Neuron (in vitro differentiated cells): ENCODE measurements around the gene PHYH.

ENCODE experiments used
- H2AFZ ChIP-seq: one replicate; pipeline ENCODE4 v1.6.1; 2013; ENCODE audit warnings: low read depth, mild to moderate bottlenecking, inconsistent platforms, low read length, moderate library complexity
- H3K27me3 ChIP-seq: one replicate; pipeline ENCODE4 v1.6.1; 2013; ENCODE audit warnings: low read length; ENCODE audit not compliant: insufficient read depth
- H3K36me3 ChIP-seq: one replicate; pipeline ENCODE4 v1.6.1; 2013; ENCODE audit warnings: low read length; ENCODE audit not compliant: insufficient read depth
- H3K4me1 ChIP-seq: one replicate; pipeline ENCODE4 v1.6.1; 2013; ENCODE audit warnings: low read length; ENCODE audit not compliant: insufficient read depth
- H3K4me3 ChIP-seq: 2 replicates; pipeline ENCODE4 v1.5.1; 2013; ENCODE audit warnings: mild to moderate bottlenecking, low read length, moderate library complexity
- H3K9me3 ChIP-seq: one replicate; pipeline ENCODE4 v1.6.1; 2013; ENCODE audit warnings: low read length

The PHYH gene

DNA sequence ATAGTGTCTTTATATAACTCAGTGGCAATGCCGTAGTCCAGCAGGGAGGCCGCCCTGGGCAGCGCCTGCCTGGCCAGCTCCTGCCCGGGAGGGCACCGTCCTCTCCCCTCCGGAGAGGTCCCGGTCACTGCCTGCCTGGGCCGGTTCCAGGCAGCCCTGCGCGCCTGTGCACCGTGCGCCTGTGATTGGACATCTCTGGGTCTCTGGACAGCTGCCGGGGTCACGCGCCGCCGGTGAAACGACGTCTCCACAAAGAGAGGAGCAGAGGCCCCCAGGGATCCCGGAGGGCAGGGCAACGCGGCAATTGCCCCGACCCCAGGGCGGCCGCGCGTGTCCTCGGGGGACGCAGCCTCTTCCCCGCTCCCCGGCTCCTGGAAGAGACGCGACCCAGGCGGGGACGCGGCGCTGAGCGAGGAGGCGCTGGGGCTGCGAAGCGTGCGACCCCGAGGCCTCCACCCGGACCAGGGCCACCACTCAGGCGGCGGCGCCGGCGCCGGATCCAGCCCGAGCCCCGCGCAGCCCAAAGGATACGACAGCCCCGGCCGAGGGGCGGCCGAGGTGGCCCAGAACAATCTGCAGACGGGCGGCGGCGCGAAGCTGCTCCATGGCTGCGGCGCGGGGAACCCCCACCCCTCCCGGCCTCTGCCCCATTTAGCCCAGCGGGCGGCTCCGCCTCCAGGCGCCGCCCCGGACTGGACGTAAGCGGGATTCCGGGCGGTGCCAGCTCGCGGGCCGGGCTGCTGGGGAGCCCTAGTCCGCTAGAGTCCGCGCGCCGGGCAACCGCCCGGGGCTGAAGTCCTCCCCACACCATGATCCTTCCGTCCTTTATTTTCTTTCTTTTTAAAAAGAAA lies at the start of gene PHYH:
TSS of gene PHYH (minus strand) at position 628 of the 851 bp plus-strand sequence. CDS start at position 606, 22 bp downstream.
- Histone ChIP-seq H3K9me3 (no peaks in the 10 kb centered on the region), H2AFZ (peak within 1 kb of the TSS; percentile 62), H3K4me3 (peak within 1 kb of the TSS; percentile 51), H3K27me3 (no peaks in the 10 kb centered on the region), H3K4me1 (peaks cover 5% of the 10 kb centered on the region), H3K36me3 (peaks cover 2% of the 10 kb centered on the region)

DNA sequence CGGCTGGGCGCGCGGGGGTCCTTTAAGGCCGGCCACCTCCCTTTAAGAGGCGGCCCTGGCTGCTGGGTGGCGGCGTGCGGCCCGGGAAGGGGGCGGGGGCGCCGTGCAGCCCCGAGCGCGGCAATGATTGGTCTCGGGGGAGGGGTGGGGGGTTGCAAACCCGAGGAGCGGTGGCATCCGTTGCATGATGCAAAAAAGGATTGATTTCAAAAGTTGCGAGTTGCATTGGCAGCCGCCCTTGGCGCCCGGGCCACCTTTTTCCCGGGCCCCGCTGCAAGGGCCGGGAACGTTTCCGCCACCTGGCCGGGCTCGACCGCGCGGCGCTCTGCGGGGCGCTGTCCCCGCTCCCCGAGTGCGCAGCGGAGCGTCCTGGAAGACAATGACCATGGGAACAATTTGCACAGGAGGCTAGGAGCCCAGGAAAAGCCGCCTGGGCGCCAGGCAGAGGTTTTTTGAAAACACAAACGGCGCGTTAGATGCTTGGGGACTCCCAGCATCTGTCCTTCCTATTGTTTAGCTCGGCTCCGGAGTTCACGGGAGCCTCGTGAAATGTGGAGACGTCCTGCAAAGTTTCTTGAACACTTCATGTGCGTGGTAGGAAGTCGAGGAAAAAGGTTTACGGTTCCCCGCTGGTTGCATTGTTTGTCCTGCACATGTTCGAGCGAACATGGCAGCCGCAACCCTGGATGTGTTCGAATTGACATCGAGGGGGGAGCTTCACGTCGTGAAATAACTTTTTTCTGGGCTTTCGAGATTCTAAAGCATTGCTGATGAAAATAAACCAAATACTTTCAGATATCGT lies 48.6 kb upstream of the PHYH start, which contains the start of gene SEPHS1:
TSS of gene SEPHS1 (minus strand) at position 78 of the 802 bp plus-strand sequence. CDS start 3,343 bp downstream, outside the sequence.
- no peak within 1 kb of the TSS for H2AFZ ChIP-seq

DNA sequence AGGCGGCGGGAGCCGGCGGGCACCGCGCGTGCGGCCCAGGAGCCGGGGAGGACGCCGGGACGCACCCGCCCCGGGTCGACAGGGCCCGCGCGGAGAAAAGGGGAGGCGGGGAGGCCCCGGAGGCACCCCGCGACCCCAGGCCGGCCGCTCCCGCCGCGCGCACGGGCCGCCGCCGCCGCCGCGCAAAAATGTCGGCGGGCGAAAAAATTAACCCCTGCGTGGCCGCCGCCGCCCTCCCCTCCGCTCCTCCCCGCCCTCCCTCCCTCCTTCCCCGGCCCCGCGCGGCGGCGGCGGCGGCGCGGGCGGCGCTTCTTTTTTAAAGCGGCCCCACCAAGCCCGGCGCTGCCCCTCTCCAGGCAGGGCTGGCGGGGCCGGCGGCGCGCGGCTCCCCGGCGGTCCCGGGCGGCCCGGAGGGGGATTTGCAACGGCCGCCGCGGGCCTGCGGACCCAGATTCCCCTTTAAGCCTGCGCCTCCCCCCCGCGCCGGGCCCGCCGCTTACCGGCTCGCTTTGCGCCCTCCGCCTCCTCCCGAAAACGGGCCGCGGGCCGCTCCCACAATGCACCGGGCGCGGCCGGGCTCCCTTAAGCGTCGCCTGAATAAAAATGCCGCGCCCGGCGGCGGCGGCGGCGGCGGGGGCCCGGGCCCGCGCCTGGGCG lies 47.8 kb upstream of the PHYH start:
- H3K4me1 ChIP-seq, result peaks cover 29% of the 10 kb centered on the region
- H3K27me3 ChIP-seq, result no peaks in the 10 kb centered on the region
- H3K36me3 ChIP-seq, result peaks cover 18% of the 10 kb centered on the region
- H3K9me3 ChIP-seq, result no peaks in the 10 kb centered on the region
- no peak overlapping the region for H2AFZ ChIP-seq
- H3K4me3 ChIP-seq, result peak overlapping the region; percentile 65

More for the DNA sequence above, 48.6 kb upstream of the PHYH start, which contains the start of gene SEPHS1:
- peaks cover 11% of the 10 kb centered on the region for H3K36me3 ChIP-seq
- peak within 1 kb of the TSS; percentile 65 for H3K4me3 ChIP-seq
- H3K27me3 ChIP-seq, result no peaks in the 10 kb centered on the region
- no peaks in the 10 kb centered on the region for H3K9me3 ChIP-seq
- peaks cover 29% of the 10 kb centered on the region for H3K4me1 ChIP-seq

DNA sequence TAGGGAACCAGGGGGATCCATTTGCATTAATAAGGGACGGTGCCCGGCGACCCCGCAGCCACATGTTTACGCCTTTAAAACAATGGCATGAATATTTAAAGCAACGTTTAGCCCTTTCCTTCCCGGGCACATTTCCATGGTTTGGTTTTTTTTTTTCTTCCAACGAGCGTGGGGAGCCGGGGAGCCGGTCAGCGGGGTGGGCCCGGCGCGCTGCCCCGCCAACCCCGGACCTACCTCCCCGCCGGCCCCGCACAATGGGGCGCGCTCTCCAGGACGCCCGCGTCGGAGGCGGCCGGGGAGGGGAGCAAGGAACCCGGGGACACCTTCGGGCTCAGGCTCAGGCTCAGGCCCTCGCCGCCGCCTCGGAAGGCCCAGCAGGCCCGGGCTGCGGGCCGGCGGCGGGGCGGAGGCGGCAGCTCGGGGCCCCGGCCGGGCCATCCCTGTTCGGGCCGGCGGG lies 47.2 kb upstream of the PHYH start:
- Histone ChIP-seq H3K4me3 (peak overlapping the region; percentile 65), H2AFZ (no peak overlapping the region), H3K27me3 (no peaks in the 10 kb centered on the region), H3K4me1 (peaks cover 29% of the 10 kb centered on the region), H3K9me3 (no peaks in the 10 kb centered on the region), H3K36me3 (peaks cover 19% of the 10 kb centered on the region)

DNA sequence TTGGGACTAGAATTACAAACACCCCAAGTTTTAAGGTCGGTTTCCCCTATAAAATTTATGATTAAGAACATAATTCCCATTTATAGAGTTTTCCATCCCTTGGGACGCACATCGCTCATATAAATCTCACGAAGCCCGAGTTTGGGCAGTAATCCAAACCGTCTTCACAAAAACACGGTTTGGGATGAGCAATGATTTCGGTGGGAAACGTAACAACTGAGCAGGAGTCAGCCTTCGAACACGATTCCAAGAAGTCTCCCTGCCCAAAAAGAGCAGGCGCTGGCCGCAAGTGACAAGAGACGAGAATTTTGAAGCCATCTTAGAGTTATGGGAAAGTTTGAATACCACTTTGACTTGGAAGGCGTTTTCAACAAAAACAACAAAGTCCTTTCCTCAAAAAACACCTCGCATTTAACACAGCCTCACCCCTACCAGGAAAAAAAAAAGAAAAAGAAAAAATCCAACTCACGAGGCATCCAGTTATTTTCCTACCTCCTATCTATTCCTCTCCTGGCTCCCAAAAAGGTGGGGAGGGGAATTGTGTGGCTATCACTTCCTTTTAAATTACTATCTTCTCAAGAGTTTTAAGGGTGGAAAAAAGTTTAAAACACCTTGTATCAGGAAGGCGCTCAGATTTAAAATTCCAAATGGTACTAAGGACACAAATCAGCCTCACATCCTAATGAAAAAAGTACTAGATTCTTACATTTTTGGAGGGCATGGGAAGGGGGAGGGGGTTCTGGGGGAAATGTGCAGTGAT lies 46.6 kb upstream of the PHYH start:
- H3K27me3 ChIP-seq, result no peaks in the 10 kb centered on the region
- H3K4me1 ChIP-seq, result peaks cover 29% of the 10 kb centered on the region
- no peaks in the 10 kb centered on the region for H3K9me3 ChIP-seq
- H3K4me3 ChIP-seq, result peak overlapping the region; percentile 65
- H3K36me3 ChIP-seq, result peaks cover 19% of the 10 kb centered on the region
- no peak overlapping the region for H2AFZ ChIP-seq

DNA sequence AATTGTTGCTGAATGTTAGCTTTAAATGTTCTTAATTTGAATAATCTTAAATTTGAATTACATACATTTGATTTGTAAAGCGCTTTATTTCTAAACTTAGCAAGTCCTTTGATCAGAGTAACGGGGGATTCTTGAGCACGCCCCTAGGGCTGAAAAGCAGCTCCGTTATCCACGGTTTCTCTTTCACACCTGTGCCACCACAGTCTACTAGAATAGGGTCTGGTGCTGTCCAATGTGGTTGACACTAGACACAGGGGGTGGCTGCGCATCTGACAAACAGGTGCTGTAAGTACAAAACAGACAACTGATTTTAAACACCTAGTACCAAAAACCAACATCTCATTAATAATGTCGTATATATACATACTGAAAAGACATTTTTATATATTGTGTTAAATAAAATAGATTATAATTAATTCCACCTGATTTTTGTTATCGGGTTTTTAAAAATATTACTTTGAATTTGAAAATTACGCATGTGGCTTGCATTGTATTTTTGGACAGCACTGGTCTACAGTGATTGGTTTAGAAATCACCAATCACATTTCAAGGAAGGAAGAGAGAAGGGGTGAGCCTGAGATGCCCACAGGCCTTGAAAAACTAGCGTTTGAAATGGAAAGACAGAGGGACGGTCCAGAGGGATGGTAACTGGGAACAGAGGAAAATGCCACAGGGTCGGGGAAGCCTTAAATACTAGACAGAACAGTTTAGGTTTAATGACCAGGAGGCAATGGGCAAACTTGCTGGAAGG lies 40.9 kb upstream of the PHYH start:
- no peak overlapping the region for H3K4me3 ChIP-seq
- no peaks in the 10 kb centered on the region for H3K9me3 ChIP-seq
- peaks cover 65% of the 10 kb centered on the region for H3K36me3 ChIP-seq
- H3K27me3 ChIP-seq, result no peaks in the 10 kb centered on the region
- peaks cover 8% of the 10 kb centered on the region for H3K4me1 ChIP-seq
- no peak overlapping the region for H2AFZ ChIP-seq

DNA sequence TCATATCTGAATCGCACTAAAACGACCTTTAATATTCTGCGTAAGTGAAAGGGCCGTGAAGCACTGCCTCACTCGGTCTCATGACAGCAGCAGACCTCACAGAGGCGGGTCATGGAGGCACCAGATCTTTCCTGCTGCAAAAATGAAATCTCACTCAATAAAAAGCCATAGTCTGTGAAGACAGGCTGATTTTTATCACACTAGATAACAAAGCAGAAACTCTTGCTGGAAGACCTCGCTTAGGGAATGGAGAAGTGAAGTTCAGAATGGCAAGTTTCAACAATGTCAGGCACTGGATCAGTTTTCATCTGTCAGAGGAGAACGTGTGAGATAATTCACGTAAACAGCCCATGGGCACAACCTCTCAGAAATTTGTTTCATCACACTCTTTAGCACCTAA lies 40.2 kb upstream of the PHYH start:
- peaks cover 3% of the 10 kb centered on the region for H3K4me1 ChIP-seq
- no peak overlapping the region for H3K4me3 ChIP-seq
- no peak overlapping the region for H2AFZ ChIP-seq
- H3K9me3 ChIP-seq, result no peaks in the 10 kb centered on the region
- peaks cover 72% of the 10 kb centered on the region for H3K36me3 ChIP-seq
- H3K27me3 ChIP-seq, result no peaks in the 10 kb centered on the region

DNA sequence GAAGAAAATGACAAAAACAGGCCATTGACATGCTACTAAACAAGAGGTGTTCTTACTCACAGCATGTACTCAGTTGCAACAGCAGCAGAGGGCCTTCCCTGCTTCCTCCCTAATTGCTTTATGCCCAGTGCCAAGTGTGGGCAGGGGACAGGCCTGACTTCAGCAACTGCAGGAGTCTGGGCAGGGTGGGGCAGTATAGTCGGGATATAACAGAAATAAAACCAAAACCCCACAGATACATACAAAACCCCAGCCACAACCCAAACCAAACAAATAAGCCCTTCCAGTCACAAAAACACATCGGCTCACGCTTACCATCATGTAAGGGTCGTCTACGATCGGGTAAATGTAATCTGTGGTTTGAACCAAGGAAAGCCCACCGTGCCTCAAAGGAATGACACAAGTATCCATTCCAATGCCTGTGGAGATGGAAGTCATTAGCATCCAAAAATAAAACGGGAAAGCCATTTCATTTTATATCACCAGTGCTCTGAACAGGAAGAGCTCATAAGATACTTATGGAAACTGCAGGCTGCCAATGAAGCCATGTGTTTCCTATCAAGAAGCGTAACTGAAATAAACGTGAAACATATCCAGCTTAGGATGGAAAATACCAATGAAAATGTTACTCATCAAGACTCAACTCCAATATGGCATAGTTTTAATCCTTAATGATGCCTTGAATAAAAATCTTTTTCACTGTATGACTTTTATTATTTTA lies 38.7 kb upstream of the PHYH start:
- Histone ChIP-seq H3K27me3 (no peaks in the 10 kb centered on the region), H2AFZ (no peak overlapping the region), H3K9me3 (no peaks in the 10 kb centered on the region), H3K4me1 (no peaks in the 10 kb centered on the region), H3K36me3 (peaks cover 72% of the 10 kb centered on the region), H3K4me3 (no peak overlapping the region)

DNA sequence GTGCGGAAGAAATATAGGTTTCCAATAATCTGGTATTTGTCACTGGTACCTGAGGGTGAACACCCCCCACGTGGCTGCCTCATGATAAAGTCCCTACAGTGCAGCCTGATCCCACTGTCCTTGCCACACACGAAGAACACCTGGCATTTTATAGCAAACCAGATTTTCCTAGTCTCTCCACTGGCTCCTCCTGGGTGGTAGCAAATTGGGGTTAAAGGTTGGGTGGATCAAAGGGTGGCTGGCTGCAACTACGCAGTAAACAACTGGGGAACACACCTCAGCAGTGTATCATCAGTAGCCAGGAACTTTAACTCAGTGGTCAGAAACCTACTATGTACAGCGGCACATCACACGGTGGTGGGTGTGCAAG lies 37.9 kb upstream of the PHYH start:
- no peaks in the 10 kb centered on the region for H3K4me1 ChIP-seq

DNA sequence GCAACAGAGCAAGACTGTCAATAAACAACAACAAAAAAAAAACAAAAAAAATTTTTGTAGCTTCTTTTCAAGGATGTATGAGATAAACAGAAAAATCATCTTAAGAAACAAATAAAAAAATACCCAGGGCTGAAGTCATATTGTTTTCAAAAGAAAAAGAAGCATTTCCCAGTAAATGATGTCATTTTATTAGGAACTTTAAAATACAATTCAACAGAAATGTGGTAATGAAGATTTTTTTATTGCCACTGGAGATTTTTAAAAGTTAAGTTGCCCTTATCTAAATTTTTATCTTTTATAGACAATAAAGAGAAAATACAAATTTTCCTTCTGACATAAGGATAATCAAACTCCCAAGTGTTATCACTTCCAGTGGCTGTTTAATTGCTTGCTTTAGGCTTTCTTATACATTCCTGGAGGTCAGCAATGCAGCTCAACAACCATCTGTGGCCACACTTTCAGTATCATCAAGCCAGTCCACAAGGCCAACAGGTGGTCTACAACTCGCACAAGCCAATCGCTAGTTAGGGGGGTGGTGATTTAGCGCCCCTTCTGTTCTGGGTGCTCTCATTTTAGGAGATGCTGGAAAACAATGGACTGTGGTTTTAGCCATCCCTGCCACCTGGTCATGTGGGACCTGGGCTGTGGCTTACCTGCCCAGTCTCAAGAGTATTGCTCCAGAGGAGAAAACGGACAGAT lies 37.4 kb upstream of the PHYH start:
- no peaks in the 10 kb centered on the region for H3K27me3 ChIP-seq
- peaks cover 72% of the 10 kb centered on the region for H3K36me3 ChIP-seq
- no peaks in the 10 kb centered on the region for H3K9me3 ChIP-seq
- no peak overlapping the region for H3K4me3 ChIP-seq
- no peak overlapping the region for H2AFZ ChIP-seq
- H3K4me1 ChIP-seq, result no peaks in the 10 kb centered on the region

More for the DNA sequence above, 37.9 kb upstream of the PHYH start:
- H3K27me3 ChIP-seq, result no peaks in the 10 kb centered on the region
- no peak overlapping the region for H3K4me3 ChIP-seq
- H3K36me3 ChIP-seq, result peaks cover 71% of the 10 kb centered on the region
- no peak overlapping the region for H2AFZ ChIP-seq
- H3K9me3 ChIP-seq, result no peaks in the 10 kb centered on the region

DNA sequence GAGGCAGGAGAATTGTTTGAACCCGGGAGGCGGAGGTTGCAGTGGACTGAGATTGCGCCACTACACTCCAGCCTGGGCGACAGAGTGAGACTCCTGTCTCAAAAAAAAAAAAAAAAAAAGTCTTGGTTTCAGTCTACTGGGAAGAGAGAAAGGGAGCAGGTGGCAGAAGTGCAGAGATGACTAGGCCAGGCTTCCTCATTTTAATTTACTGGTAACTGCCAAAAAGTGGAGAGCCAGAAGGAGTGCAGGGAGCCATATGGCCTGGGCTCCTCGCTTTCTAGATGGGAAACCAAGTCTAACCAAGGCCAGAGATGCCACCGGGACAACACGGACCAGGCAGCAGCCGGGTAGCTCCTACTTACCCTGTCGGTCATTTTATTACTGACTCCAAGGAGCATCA lies 36.0 kb upstream of the PHYH start:
- Histone ChIP-seq H3K4me1 (no peaks in the 10 kb centered on the region), H3K27me3 (no peaks in the 10 kb centered on the region), H2AFZ (no peak overlapping the region), H3K9me3 (peaks cover 8% of the 10 kb centered on the region), H3K36me3 (peaks cover 82% of the 10 kb centered on the region), H3K4me3 (no peak overlapping the region)
